Stimulated activated CD8-positive, alpha-beta memory T cell treated with anti-CD3 and anti-CD28 coated beads, Interleukin-15, amount 100 ng/mL, for 1 hour (primary cell): ENCODE measurements around the gene DGKA.
"Not testable (repeated sequence)": the region's sequence is repeated elsewhere in the genome, so short reads cannot be mapped to it uniquely, and the experiment has no call there.

Experiments
- DNase-seq: peaks from one replicate; pipeline ENCODE4 v3.0.0-alpha.2; 2020; ENCODE audit warnings: low read depth

Gene DGKA

GRCh38 chr12:55999522-55999921 is 68.6 kb downstream of the DGKA start:
- DNase-seq = not testable (repeated sequence)

GRCh38 chr12:55999999-56000540 is 69.1 kb downstream of the DGKA start:
- DNase-seq = not testable (repeated sequence)

GRCh38 chr12:56001487-56002100 is 70.6 kb downstream of the DGKA start:
- no peak for DNase-seq

- DNase-seq = not testable (repeated sequence)
Measured at GRCh38 chr12:56003376-56003775, 72.4 kb downstream of the DGKA start.
